Activated CD8-positive, alpha-beta T cell treated with anti-CD3 and anti-CD28 coated beads for 36 hours (primary cell): ENCODE measurements around the gene AGBL3. TPM values are rescaled to one million over a fixed set of nuclear protein-coding genes. Genes with fewer than 3 reads are reported as not detected.

Experiments
- ATAC-seq: fragments of 200-7000 bp; cut with Tn5 transposase; one replicate; pipeline ENCODE4 v1.10.0; 2021; ENCODE audit warnings: mild to moderate bottlenecking, moderate library complexity
- CTCF ChIA-PET: fragments of 350-600 bp; sonication (Branson Sonifier 250); formaldehyde crosslinking; loops from one replicate; lab custom pipeline; 2021; ENCODE audit warnings: antibody characterized with exemption; lab: Charles Lee
- POLR2A ChIA-PET: fragments of 350-600 bp; sonication (Branson Sonifier 250); formaldehyde crosslinking; loops from one replicate; lab custom pipeline; 2021; ENCODE audit warnings: antibody characterized with exemption; lab: Charles Lee
- DNase-seq: peaks from one replicate; pipeline ENCODE4 v3.0.0-alpha.2; 2020
- H3K27ac Mint-ChIP-seq: one replicate; pipeline ENCODE4 v1.8.0; 2021; ENCODE audit warnings: mild to moderate bottlenecking, mixed read lengths
- H3K27me3 Mint-ChIP-seq: one replicate; pipeline ENCODE4 v1.8.0; 2021; ENCODE audit warnings: mixed read lengths
- H3K36me3 Mint-ChIP-seq: one replicate; pipeline ENCODE4 v1.8.0; 2021; ENCODE audit warnings: low read depth, mixed read lengths
- H3K4me1 Mint-ChIP-seq: one replicate; pipeline ENCODE4 v1.8.0; 2021; ENCODE audit warnings: low read depth, mixed read lengths
- H3K4me3 Mint-ChIP-seq: one replicate; pipeline ENCODE4 v1.8.0; 2021; ENCODE audit warnings: mild to moderate bottlenecking, moderate library complexity, mixed read lengths
- H3K9me3 Mint-ChIP-seq: one replicate; pipeline ENCODE4 v1.8.0; 2021; ENCODE audit warnings: mixed read lengths
- CTCF ChIP-seq: fragments of 200-600 bp; IDR thresholded peaks from one replicate; pipeline ENCODE4 v1.8.0; 2022; ENCODE audit warnings: antibody characterized with exemption, mild to moderate bottlenecking
- intact Hi-C: fragments of 100-400 bp; cut with micrococcal nuclease; formaldehyde crosslinking; loops from one replicate; pipeline ENCODE4 v1.10.0; 2022
- total RNA-seq, 2 experiments: library from RNA; stranded (reverse); gene quantifications; one replicate each; pipeline ENCODE4 v1.2.3, GENCODE V29; 2021

AGBL3 gene
- total RNA-seq, 2 experiments from 2014 or later: 2.7 to 2.9 TPM

DNA sequence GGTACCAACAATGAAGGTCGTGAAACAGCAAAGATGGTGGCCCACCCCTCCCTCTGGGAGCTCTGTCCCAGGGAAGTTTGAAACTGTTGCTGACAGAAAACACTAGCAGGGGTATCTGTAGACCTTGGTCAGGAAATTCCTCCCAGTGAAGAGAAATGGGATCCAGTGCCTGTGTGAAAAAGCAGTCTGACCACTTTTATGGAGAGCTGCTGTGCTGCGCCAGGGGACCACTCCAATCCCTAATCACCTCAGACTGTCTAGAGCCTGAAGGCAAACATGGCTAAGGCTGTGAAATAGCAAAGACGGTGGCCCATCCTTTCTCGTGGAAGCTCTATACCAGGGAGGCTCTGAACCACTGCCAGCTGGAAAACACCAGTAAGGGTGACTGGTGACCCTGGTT is 123.3 kb downstream of the AGBL3 start:
- intact Hi-C loops: no loop called here
- TF ChIP-seq CTCF: no peak
- peaks cover 4% of the 10 kb centered on the region for H3K9me3 Mint-ChIP-seq
- CTCF ChIA-PET: interaction anchor here (0.7 kb wide), 1 partner anchor 93 kb away, joined by 3 read pairs; no protein-coding TSS in a partner anchor
- POLR2A ChIA-PET: no interaction called here
- no peaks in the 10 kb centered on the region for H3K36me3 Mint-ChIP-seq
- no peaks in the 10 kb centered on the region for H3K27me3 Mint-ChIP-seq
- no peaks in the 10 kb centered on the region for H3K4me1 Mint-ChIP-seq
- ATAC-seq: no peak
- no peak for DNase-seq
- H3K4me3 Mint-ChIP-seq: no peak overlapping the region
- no peak overlapping the region for H3K27ac Mint-ChIP-seq

DNA sequence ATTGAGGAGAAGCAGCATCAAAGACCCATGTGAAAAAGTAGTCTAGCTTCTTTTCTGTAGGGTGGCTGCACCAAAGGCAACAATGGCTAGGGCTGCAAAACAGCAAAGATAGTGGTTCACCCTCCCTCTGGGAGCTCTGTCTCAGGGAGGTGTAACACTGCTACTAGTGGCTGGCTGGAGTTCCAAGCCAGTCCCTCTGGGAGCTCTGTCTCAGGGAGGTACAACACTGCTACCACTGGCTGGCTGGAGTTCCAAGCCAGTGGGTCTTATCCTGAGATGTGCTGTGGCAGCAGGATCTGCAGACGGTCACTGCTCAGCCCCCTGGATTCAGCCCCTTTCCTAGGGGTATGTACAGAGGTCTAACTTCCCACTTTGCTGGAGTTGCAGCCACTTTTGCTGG is 123.7 kb downstream of the AGBL3 start:
- intact Hi-C loops: no loop called here
- Mint-ChIP-seq H3K27me3 (no peaks in the 10 kb centered on the region), H3K4me1 (no peaks in the 10 kb centered on the region), H3K9me3 (peaks cover 4% of the 10 kb centered on the region), H3K27ac (no peak overlapping the region), H3K4me3 (no peak overlapping the region), H3K36me3 (no peaks in the 10 kb centered on the region)
- CTCF ChIA-PET: interaction anchor here (0.7 kb wide), 1 partner anchor 93 kb away, joined by 3 read pairs; no protein-coding TSS in a partner anchor
- POLR2A ChIA-PET: no interaction called here
- DNase-seq (no peak), ATAC-seq (no peak)
- TF ChIP-seq CTCF: no peak

- DNase-seq: no peak
- H3K9me3 Mint-ChIP-seq: no peaks in the 10 kb centered on the region
- CTCF ChIA-PET: no interaction called here
Measured at GRCh38 chr7:135111379-135111778, 125.1 kb downstream of the AGBL3 start.

DNA sequence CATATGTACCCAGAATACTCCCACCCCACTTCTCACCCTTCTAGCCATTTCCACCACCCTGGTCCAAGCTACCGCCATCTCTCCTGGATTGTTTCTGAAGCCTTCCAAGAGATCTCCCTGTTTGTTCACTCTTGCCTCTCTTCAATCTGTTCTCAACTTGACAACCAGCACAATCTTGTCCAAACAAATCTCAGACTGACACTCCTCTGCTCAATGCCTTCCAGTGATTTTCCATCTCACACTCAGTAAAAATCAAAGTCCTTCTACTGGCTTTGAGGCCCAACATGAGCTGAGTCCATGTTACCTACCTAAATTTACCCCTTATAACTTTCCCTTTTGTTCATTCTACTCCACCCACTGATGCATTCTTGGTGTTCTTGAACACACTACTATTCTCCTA is 128.3 kb downstream of the AGBL3 start:
- CTCF ChIA-PET: interaction anchor here (0.8 to 1.5 kb wide), 4 partner anchors 8 to 128 kb away, joined by 3 read pairs; partner anchors contain the start of gene AGBL3
- no peak for DNase-seq
- H3K4me3 Mint-ChIP-seq: no peak overlapping the region
- no peaks in the 10 kb centered on the region for H3K4me1 Mint-ChIP-seq
- no peak for ATAC-seq
- TF ChIP-seq CTCF: no peak
- H3K27me3 Mint-ChIP-seq: no peaks in the 10 kb centered on the region
- no peak overlapping the region for H3K27ac Mint-ChIP-seq
- intact Hi-C loops: no loop called here
- peaks cover 11% of the 10 kb centered on the region for H3K36me3 Mint-ChIP-seq
- POLR2A ChIA-PET: no interaction called here
- peaks cover 4% of the 10 kb centered on the region for H3K9me3 Mint-ChIP-seq

More at GRCh38 chr7:135111379-135111778, 125.1 kb downstream of the AGBL3 start:
- H3K27me3 Mint-ChIP-seq: no peaks in the 10 kb centered on the region
- TF ChIP-seq CTCF: no peak
- no peaks in the 10 kb centered on the region for H3K4me1 Mint-ChIP-seq
- H3K36me3 Mint-ChIP-seq: no peaks in the 10 kb centered on the region
- intact Hi-C loops: no loop called here
- POLR2A ChIA-PET: interaction anchor here (0.6 kb wide), 1 partner anchor 64 kb away, joined by 3 read pairs; no protein-coding TSS in a partner anchor
- no peak overlapping the region for H3K4me3 Mint-ChIP-seq
- no peak overlapping the region for H3K27ac Mint-ChIP-seq
- no peak for ATAC-seq

DNA sequence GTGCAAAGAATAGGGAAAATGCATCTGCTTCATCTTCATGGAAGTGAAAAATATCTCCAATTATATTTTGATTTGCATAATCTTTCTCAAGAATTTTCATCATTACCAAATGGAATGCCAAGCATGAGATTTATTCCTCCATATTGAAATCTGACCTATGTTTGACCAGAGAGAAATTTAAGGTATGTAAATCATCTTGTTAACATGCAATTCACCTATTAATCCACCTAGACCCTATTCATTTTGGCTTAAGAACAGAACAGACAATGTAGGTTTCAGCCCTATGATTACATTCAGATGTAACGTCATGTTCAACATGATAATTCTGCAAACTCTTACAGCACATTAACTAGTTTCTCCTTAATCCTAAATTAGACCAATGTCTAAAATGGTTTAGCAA is 130.8 kb downstream of the AGBL3 start:
- Mint-ChIP-seq H3K4me3 (no peak overlapping the region), H3K36me3 (peaks cover 17% of the 10 kb centered on the region), H3K9me3 (peaks cover 10% of the 10 kb centered on the region), H3K27me3 (no peaks in the 10 kb centered on the region), H3K27ac (no peak overlapping the region), H3K4me1 (no peaks in the 10 kb centered on the region)
- CTCF ChIA-PET: no interaction called here
- DNase-seq (no peak), ATAC-seq (no peak)
- TF ChIP-seq CTCF: no peak
- POLR2A ChIA-PET: no interaction called here
- intact Hi-C loops: no loop called here
